HFFc6 (cell line): ENCODE results near the gene CHCHD6. TPM values are rescaled to one million over a fixed set of nuclear protein-coding genes. Genes with fewer than 3 reads are reported as not detected.

Experiments
- DNase-seq: peaks from one replicate; pipeline ENCODE4 v3.0.0-alpha.2; 2018
- H3K27ac Mint-ChIP-seq: 2 replicates; pipeline ENCODE4 v1.8.0; 2020; ENCODE audit warnings: mild to moderate bottlenecking, mixed read lengths
- H3K27me3 Mint-ChIP-seq: 2 replicates; pipeline ENCODE4 v1.8.0; 2021; ENCODE audit warnings: mild to moderate bottlenecking, moderate library complexity, mixed read lengths; ENCODE audit not compliant: insufficient read depth
- H3K36me3 Mint-ChIP-seq: 2 replicates; pipeline ENCODE4 v1.8.0; 2021; ENCODE audit warnings: low read depth, mixed read lengths
- H3K4me1 Mint-ChIP-seq: 2 replicates; pipeline ENCODE4 v1.8.0; 2020; ENCODE audit warnings: low read depth, mixed read lengths
- H3K4me3 Mint-ChIP-seq: 2 replicates; pipeline ENCODE4 v1.8.0; 2020; ENCODE audit warnings: mild to moderate bottlenecking, moderate library complexity, mixed read lengths
- H3K9me3 Mint-ChIP-seq: 2 replicates; pipeline ENCODE4 v1.8.0; 2020; ENCODE audit warnings: mild to moderate bottlenecking, mixed read lengths
- CTCF ChIP-seq: fragments of 200-600 bp; sonication (generic); IDR thresholded peaks from 2 replicates; pipeline ENCODE4 v1.5.0; 2021; ENCODE audit warnings: antibody characterized with exemption, mild to moderate bottlenecking
- total RNA-seq, 6 experiments: library from RNA; stranded (reverse); fragmentation: NEBNext Ultra II Directional; extraction: Animal tissue kit (Norgen Biotek cat#: 25700); gene quantifications; 2 replicates in 1 of 6; 3 replicates in 5 of 6; pipeline ENCODE4 v1.2.3, GENCODE V29; 2021

Gene CHCHD6
- total RNA-seq, 6 experiments from 2014 or later = 18.6 to 22.9 (median 19.9) TPM

GRCh38 chr3:126667631-126668449, 36.2 kb upstream of the CHCHD6 start:
- Mint-ChIP-seq H3K4me3 (no peak overlapping the region), H3K4me1 (no peaks in the 10 kb centered on the region), H3K27me3 (peaks cover 24% of the 10 kb centered on the region), H3K9me3 (no peaks in the 10 kb centered on the region), H3K27ac (no peak overlapping the region), H3K36me3 (no peaks in the 10 kb centered on the region)
- TF ChIP-seq CTCF = no peak
- no peak for DNase-seq

GRCh38 chr3:126668450-126669401, 35.3 kb upstream of the CHCHD6 start:
- no peak for TF ChIP-seq CTCF
- no peak for DNase-seq
- Mint-ChIP-seq H3K36me3 (no peaks in the 10 kb centered on the region; the same call in 1 of the 2 replicates), H3K4me3 (no peak overlapping the region), H3K27me3 (peaks cover 22% of the 10 kb centered on the region), H3K4me1 (no peaks in the 10 kb centered on the region), H3K9me3 (peaks cover under 1% of the 10 kb centered on the region; the same call in 1 of the 2 replicates), H3K27ac (no peak overlapping the region)

GRCh38 chr3:126671521-126671920, 32.5 kb upstream of the CHCHD6 start:
- H3K4me3 Mint-ChIP-seq = no peak overlapping the region
- no peak overlapping the region for H3K27ac Mint-ChIP-seq

GRCh38 chr3:126672340-126672739, 31.7 kb upstream of the CHCHD6 start:
- peaks cover 10% of the 10 kb centered on the region for H3K9me3 Mint-ChIP-seq
- no peak overlapping the region for H3K27ac Mint-ChIP-seq
- no peak for TF ChIP-seq CTCF

More at GRCh38 chr3:126671521-126671920, 32.5 kb upstream of the CHCHD6 start:
- TF ChIP-seq CTCF = no peak
- Mint-ChIP-seq H3K4me1 (peaks cover 1% of the 10 kb centered on the region; the same call in 1 of the 2 replicates), H3K36me3 (peaks cover 5% of the 10 kb centered on the region; the same call in 1 of the 2 replicates), H3K27me3 (peaks cover 8% of the 10 kb centered on the region; the same call in 1 of the 2 replicates), H3K9me3 (peaks cover 10% of the 10 kb centered on the region)
- DNase-seq = no peak

GRCh38 chr3:126672741-126673140, 31.3 kb upstream of the CHCHD6 start:
- H3K27ac Mint-ChIP-seq = no peak overlapping the region
- peaks cover 10% of the 10 kb centered on the region for H3K9me3 Mint-ChIP-seq
- H3K36me3 Mint-ChIP-seq = peaks cover 5% of the 10 kb centered on the region; the same call in 1 of the 2 replicates
- peaks cover 8% of the 10 kb centered on the region; the same call in 1 of the 2 replicates for H3K27me3 Mint-ChIP-seq
- no peak overlapping the region for H3K4me3 Mint-ChIP-seq
- H3K4me1 Mint-ChIP-seq = peaks cover 13% of the 10 kb centered on the region
- DNase-seq = no peak
- TF ChIP-seq CTCF = no peak

More at GRCh38 chr3:126672340-126672739, 31.7 kb upstream of the CHCHD6 start:
- Mint-ChIP-seq H3K4me1 (peaks cover 9% of the 10 kb centered on the region), H3K4me3 (no peak overlapping the region), H3K27me3 (peaks cover 8% of the 10 kb centered on the region; the same call in 1 of the 2 replicates), H3K36me3 (peaks cover 5% of the 10 kb centered on the region; the same call in 1 of the 2 replicates)
- no peak for DNase-seq
